ENCODE measurements around the gene NPIPB4. TPM values are rescaled to one million over a fixed set of nuclear protein-coding genes. Genes with fewer than 3 reads are reported as not detected.

NPIPB4 gene
- 15.8 and 21.1 TPM in 2 replicates for total RNA-seq

DNA sequence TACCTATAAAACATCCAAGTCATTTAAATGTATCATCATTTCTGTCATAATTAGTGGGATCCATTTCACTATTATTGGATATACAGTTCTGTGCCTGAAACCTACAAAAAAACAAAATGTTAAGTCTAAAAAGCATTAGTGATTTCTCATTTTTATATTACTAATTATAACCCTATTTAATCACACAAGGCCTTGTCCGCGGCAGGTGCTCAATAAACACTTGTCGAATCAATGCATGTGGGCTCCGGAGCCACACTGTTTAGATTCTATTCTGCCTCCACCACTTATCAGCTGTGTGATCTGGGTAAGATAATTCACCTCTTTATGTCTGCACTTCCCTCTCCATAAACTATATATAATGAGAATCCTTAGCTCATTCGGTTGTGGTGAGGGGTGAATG, at the start of gene NPIPB4:
TSS of gene NPIPB4 (minus strand) at position 101 of the 400 bp plus-strand sequence. CDS start 378 bp downstream, outside the sequence.

Other genes with a start within 250 kb of the NPIPB4 start
- not detected in 2 replicates for gene IGSF6, start 205.1 kb downstream of the NPIPB4 start, total RNA-seq
- 0.15 TPM in 1 of 2 replicates, not detected in the other for gene OTOA, start 193.8 kb downstream of the NPIPB4 start, total RNA-seq
- gene UQCRC2, start 95.6 kb upstream of the NPIPB4 start, total RNA-seq = 265 and 280 TPM in 2 replicates
- not detected in 2 replicates for gene PDZD9, start 143.4 kb upstream of the NPIPB4 start, total RNA-seq
- gene MOSMO, start 150.4 kb upstream of the NPIPB4 start, total RNA-seq = 18.8 and 20.7 TPM in 2 replicates
- under 0.01 and 0.15 TPM in 2 replicates for gene VWA3A, start 234.8 kb upstream of the NPIPB4 start, total RNA-seq

Data from epithelial cell of umbilical artery (primary cell).